Ishikawa (cell line): ENCODE data around the gene RPAIN.

ENCODE experiments used
- CEBPB ChIP-seq: IDR thresholded peaks from 2 replicates; pipeline ENCODE4 v1.6.1; 2012
- CREB1 ChIP-seq: IDR thresholded peaks from 2 replicates; pipeline ENCODE4 v1.6.1; 2012; ENCODE audit warnings: low read depth
- EGR1 ChIP-seq: IDR thresholded peaks from 2 replicates; pipeline ENCODE4 v1.6.1; 2012
- EP300 ChIP-seq: IDR thresholded peaks from 2 replicates; pipeline ENCODE4 v1.6.1; 2012; ENCODE audit warnings: borderline replicate concordance
- FOXM1 ChIP-seq: IDR thresholded peaks from 2 replicates; pipeline ENCODE4 v1.6.1; 2012; ENCODE audit warnings: low read depth, borderline replicate concordance
- NFIC ChIP-seq: IDR thresholded peaks from 2 replicates; pipeline ENCODE4 v1.6.1; 2012
- RAD21 ChIP-seq: IDR thresholded peaks from 2 replicates; pipeline ENCODE4 v1.6.1; 2012; ENCODE audit warnings: low read depth
- TAF1 ChIP-seq: IDR thresholded peaks from 2 replicates; pipeline ENCODE4 v1.6.1; 2012; ENCODE audit warnings: low read depth, mild to moderate bottlenecking
- TCF12 ChIP-seq: IDR thresholded peaks from 2 replicates; pipeline ENCODE4 v1.6.1; 2012; ENCODE audit warnings: low read depth
- TEAD4 ChIP-seq: IDR thresholded peaks from 2 replicates; pipeline ENCODE4 v1.6.1; 2012
- YY1 ChIP-seq: IDR thresholded peaks from 2 replicates; pipeline ENCODE4 v1.6.1; 2012; ENCODE audit warnings: low read depth
- ZBTB7A ChIP-seq: IDR thresholded peaks from 2 replicates; pipeline ENCODE4 v1.6.1; 2012; ENCODE audit warnings: low read depth
- TF ChIP-seq, protein P1 (sequence below): IDR thresholded peaks from 2 replicates; pipeline ENCODE4 v1.6.1; 2012
- TF ChIP-seq, protein P2 (sequence below): IDR thresholded peaks from 2 replicates; pipeline ENCODE4 v1.6.1; 2012; ENCODE audit warnings: low read depth, mild to moderate bottlenecking
- TF ChIP-seq, protein P3 (sequence below): IDR thresholded peaks from 2 replicates; pipeline ENCODE4 v1.6.1; 2012

Gene RPAIN, protein sequence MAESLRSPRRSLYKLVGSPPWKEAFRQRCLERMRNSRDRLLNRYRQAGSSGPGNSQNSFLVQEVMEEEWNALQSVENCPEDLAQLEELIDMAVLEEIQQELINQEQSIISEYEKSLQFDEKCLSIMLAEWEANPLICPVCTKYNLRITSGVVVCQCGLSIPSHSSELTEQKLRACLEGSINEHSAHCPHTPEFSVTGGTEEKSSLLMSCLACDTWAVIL

DNA sequence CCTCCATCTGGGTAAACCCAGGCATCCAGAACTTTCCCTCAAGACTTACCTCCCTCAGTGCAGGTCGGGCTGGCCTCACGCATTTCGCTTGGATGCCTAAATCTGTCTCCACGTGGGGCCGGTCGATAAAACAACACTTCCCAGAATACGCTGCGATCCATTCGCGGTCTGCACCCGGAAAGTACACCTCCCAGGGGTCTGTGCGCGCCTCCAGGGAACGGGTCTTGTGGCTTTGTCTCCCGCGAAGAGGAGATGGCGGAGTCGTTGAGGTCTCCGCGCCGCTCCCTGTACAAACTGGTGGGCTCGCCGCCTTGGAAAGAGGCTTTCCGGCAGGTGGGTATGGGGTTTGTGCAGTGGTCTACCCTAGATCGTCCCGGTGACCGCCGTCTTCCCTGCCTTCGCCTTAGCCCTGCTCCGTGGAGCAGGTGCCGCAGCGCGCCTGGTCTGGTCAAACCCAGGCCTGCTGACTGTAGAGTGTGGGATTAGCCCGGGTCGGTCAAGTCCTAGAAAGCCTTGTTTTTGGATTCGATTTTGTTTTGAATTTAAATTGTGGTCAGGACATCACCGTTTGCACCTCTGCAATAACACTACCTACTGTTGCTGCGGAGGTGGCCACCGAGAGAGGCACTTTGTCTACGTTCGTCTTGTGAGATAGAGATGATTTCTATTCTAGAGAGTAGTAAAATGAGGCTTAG lies at the start of gene RPAIN:
TSS of gene RPAIN (plus strand) at position 224 of the 695 bp plus-strand sequence. CDS start at position 253, 29 bp downstream.
- TF ChIP-seq, protein P1, sequence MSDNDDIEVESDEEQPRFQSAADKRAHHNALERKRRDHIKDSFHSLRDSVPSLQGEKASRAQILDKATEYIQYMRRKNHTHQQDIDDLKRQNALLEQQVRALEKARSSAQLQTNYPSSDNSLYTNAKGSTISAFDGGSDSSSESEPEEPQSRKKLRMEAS: peak; percentile 98
- TF ChIP-seq EP300 (no peak), CREB1 (no peak; the same call in 1 of the 2 replicates), TAF1 (peak; percentile 64; the same call in 1 of the 2 replicates), TCF12 (peak; percentile 34; the same call in 1 of the 2 replicates), EGR1 (no peak), YY1 (peak; percentile 86), FOXM1 (no peak)
- TF ChIP-seq, protein P2, sequence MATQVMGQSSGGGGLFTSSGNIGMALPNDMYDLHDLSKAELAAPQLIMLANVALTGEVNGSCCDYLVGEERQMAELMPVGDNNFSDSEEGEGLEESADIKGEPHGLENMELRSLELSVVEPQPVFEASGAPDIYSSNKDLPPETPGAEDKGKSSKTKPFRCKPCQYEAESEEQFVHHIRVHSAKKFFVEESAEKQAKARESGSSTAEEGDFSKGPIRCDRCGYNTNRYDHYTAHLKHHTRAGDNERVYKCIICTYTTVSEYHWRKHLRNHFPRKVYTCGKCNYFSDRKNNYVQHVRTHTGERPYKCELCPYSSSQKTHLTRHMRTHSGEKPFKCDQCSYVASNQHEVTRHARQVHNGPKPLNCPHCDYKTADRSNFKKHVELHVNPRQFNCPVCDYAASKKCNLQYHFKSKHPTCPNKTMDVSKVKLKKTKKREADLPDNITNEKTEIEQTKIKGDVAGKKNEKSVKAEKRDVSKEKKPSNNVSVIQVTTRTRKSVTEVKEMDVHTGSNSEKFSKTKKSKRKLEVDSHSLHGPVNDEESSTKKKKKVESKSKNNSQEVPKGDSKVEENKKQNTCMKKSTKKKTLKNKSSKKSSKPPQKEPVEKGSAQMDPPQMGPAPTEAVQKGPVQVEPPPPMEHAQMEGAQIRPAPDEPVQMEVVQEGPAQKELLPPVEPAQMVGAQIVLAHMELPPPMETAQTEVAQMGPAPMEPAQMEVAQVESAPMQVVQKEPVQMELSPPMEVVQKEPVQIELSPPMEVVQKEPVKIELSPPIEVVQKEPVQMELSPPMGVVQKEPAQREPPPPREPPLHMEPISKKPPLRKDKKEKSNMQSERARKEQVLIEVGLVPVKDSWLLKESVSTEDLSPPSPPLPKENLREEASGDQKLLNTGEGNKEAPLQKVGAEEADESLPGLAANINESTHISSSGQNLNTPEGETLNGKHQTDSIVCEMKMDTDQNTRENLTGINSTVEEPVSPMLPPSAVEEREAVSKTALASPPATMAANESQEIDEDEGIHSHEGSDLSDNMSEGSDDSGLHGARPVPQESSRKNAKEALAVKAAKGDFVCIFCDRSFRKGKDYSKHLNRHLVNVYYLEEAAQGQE: no peak
- TF ChIP-seq, protein P3, sequence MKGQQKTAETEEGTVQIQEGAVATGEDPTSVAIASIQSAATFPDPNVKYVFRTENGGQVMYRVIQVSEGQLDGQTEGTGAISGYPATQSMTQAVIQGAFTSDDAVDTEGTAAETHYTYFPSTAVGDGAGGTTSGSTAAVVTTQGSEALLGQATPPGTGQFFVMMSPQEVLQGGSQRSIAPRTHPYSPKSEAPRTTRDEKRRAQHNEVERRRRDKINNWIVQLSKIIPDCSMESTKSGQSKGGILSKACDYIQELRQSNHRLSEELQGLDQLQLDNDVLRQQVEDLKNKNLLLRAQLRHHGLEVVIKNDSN: peak; percentile 48; the same call in 1 of the 2 replicates

DNA sequence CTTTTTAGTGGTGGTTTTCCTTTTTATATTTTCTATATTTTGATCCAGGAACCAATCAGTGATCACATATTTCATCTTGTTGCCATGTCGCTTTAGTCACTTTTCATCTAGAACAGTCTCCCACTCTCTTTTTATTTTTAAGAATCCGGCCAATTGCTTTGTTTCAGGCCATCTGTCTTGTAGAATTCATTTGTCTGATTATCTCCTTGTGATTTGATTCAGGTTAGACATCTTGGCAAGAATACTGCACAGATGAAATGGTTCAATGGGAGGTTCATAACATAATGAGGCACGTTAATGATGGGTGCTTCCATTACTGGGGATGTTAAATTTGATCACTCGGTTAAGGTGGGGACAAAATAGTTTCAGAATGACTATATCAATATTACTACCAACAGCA lies 49.6 kb upstream of the RPAIN start:
- TF ChIP-seq EGR1: no peak
- TF ChIP-seq, protein P1: no peak

DNA sequence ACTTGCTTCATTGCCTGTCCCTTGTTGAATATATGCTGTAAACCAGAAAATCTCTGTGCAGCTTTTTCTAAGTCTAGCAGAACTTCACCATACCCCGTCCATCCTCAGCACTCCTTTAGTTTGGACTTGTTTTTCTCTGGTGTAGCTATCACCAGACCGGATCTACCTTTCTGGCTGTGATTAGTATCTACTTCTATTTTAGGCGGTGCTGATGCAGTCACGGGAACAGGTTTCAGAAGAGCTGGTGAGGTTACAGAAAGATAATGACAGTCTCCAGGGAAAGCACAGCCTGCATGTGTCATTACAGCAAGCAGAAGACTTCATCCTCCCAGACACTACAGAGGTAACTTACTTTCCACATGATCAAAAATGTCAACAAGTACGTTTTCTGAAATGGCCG lies 46.9 kb upstream of the RPAIN start:
- no peak for TF ChIP-seq EGR1
- TF ChIP-seq, protein P1: no peak
- TF ChIP-seq, protein P3: no peak
- no peak for TF ChIP-seq RAD21
- no peak for TF ChIP-seq EP300
- TF ChIP-seq TEAD4: no peak
- TF ChIP-seq YY1: no peak
- no peak for TF ChIP-seq NFIC
- no peak for TF ChIP-seq TAF1
- no peak for TF ChIP-seq FOXM1
- TF ChIP-seq, protein P2: no peak
- no peak for TF ChIP-seq CREB1
- TF ChIP-seq ZBTB7A: no peak
- no peak for TF ChIP-seq TCF12
- no peak for TF ChIP-seq CEBPB

DNA sequence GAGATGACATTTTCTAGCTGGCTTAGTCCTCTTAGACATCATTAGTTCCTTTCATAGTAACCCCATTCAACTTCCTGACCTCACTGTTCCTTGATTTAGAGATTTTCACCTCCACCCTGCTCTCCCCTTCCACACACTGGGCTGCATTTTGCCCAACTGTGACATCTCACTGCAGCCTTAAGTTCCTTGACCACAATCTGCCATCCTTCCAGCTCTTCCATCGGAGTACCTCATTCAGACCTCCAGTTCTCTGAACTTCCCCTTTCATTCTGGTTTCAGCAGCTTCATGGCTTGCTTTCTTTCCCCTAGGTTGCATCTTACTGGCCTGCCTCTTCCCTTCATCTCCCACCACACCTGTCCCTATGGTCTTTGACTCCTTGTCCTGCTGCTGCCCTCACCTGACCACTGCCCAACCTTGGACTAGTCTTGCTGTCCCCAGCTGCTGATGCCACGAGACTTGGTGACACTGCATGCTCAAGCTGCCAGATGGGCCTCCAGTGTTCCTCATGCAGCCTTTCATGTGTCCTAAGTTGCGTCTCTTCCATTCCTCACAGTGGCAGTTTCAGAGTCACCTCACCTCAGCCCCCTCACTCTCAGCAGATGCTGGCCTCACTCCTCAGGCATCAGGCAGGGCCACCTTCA lies 41.3 kb upstream of the RPAIN start:
- TF ChIP-seq CREB1 (no peak), NFIC (no peak), YY1 (no peak), CEBPB (no peak), EGR1 (no peak), RAD21 (no peak), TCF12 (no peak), ZBTB7A (no peak), EP300 (no peak), TEAD4 (no peak), FOXM1 (no peak), TAF1 (no peak)
- TF ChIP-seq, protein P2: no peak
- TF ChIP-seq, protein P3: no peak
- TF ChIP-seq, protein P1: no peak
